ENCODE data around the gene HBE1. TPM values are rescaled to one million over a fixed set of nuclear protein-coding genes. Genes with fewer than 3 reads are reported as not detected.

Gene HBE1
- total RNA-seq, 4 donors from 2014 or later, result not detected

DNA sequence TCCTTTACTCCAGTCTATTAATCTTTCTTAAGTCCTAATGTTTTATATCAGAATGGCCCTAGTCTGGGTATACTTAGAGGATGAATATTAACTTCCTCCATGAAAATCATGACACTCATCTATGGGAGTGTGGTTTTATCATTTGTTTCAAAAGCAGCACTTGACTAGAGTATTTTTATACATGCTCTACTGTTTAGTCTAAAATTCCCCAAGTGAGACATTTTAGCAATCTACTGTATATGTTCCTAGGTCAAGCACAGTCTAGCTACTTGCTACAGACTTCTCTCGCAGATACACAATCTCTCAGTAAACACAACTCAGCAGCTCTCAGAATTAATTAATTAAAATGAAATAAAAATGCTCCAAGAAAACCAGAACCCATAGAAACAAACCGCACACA is 39.9 kb downstream of the HBE1 start:
- no peak for DNase-seq
- H3K27ac ChIP-seq, result no peak overlapping the region
- H3K27me3 ChIP-seq, result no peaks in the 10 kb centered on the region
- H3K4me1 ChIP-seq, result no peaks in the 10 kb centered on the region
- TF ChIP-seq, protein P1, sequence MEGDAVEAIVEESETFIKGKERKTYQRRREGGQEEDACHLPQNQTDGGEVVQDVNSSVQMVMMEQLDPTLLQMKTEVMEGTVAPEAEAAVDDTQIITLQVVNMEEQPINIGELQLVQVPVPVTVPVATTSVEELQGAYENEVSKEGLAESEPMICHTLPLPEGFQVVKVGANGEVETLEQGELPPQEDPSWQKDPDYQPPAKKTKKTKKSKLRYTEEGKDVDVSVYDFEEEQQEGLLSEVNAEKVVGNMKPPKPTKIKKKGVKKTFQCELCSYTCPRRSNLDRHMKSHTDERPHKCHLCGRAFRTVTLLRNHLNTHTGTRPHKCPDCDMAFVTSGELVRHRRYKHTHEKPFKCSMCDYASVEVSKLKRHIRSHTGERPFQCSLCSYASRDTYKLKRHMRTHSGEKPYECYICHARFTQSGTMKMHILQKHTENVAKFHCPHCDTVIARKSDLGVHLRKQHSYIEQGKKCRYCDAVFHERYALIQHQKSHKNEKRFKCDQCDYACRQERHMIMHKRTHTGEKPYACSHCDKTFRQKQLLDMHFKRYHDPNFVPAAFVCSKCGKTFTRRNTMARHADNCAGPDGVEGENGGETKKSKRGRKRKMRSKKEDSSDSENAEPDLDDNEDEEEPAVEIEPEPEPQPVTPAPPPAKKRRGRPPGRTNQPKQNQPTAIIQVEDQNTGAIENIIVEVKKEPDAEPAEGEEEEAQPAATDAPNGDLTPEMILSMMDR (IDR thresholded peaks at IDR 0.05), result no peak
- TF ChIP-seq POLR2A (IDR thresholded peaks at IDR 0.05), result no peak
- H3K9me3 ChIP-seq, result no peaks in the 10 kb centered on the region
- H3K36me3 ChIP-seq, result no peaks in the 10 kb centered on the region
- H3K4me3 ChIP-seq, result no peak overlapping the region

DNA sequence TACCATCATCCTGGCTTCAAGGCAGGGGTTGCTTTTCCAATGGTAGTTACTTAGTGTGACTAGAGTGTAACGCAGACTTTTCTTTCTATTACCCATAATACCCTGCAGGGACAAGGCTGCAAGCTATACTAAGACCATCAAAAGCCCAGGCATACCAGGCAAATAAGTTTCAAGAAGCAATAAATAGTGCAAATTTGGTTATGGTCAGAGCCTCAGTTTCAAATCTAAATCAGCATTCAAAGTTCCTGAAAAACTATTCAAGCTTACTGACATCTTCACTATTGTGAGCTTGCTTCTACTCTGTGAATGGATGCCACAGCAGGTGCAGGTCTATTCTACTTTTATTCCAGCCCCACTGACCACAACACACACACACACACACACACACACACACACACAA is 40.4 kb downstream of the HBE1 start:
- DNase-seq, result no peak
- H3K4me1 ChIP-seq, result no peaks in the 10 kb centered on the region
- no peaks in the 10 kb centered on the region for H3K9me3 ChIP-seq
- no peak overlapping the region for H3K4me3 ChIP-seq
- no peaks in the 10 kb centered on the region for H3K27me3 ChIP-seq
- H3K36me3 ChIP-seq, result no peaks in the 10 kb centered on the region
- no peak overlapping the region for H3K27ac ChIP-seq
- TF ChIP-seq POLR2A (IDR thresholded peaks at IDR 0.05), result no peak
- TF ChIP-seq, protein P1 (IDR thresholded peaks at IDR 0.05), result no peak

DNA sequence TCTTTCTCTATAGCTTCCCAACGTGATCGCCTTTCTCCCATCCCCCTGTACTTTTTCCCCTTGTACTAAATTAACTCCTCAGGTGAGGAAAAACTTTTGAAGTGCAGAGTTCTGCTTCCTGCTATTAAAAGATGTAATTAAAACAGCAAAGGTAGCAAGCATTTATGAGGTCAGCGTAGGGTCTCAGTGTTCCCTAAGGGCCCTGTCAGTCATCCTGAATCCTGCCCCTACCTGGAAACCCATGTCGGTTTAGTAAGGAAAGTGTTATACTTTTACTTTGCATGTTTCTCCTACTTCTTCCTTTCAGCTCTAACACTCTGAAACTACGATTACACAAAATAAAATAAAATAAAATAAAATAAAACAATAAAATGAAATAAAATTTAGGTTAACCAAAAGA is 41.6 kb downstream of the HBE1 start:
- TF ChIP-seq POLR2A (IDR thresholded peaks at IDR 0.05), result no peak
- TF ChIP-seq, protein P1 (IDR thresholded peaks at IDR 0.05), result no peak
- Histone ChIP-seq H3K4me3 (no peak overlapping the region), H3K9me3 (no peaks in the 10 kb centered on the region), H3K36me3 (no peaks in the 10 kb centered on the region), H3K27me3 (no peaks in the 10 kb centered on the region), H3K4me1 (no peaks in the 10 kb centered on the region), H3K27ac (no peak overlapping the region)
- no peak for DNase-seq

DNA sequence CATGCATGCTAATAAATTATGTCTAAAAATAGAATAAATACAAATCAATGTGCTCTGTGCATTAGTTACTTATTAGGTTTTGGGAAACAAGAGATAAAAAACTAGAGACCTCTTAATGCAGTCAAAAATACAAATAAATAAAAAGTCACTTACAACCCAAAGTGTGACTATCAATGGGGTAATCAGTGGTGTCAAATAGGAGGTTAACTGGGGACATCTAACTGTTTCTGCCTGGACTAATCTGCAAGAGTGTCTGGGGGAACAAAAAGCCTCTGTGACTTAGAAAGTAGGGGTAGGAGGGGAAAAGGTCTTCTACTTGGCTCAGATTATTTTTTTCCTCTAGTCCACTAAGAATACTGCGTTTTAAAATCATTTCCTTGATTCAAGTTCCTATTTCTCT is 42.1 kb downstream of the HBE1 start:
- Histone ChIP-seq H3K9me3 (no peaks in the 10 kb centered on the region), H3K27ac (no peak overlapping the region), H3K4me3 (no peak overlapping the region), H3K27me3 (no peaks in the 10 kb centered on the region), H3K4me1 (no peaks in the 10 kb centered on the region), H3K36me3 (no peaks in the 10 kb centered on the region)
- no peak for TF ChIP-seq POLR2A (IDR thresholded peaks at IDR 0.05)
- TF ChIP-seq, protein P1 (IDR thresholded peaks at IDR 0.05), result no peak
- DNase-seq, result no peak

DNA sequence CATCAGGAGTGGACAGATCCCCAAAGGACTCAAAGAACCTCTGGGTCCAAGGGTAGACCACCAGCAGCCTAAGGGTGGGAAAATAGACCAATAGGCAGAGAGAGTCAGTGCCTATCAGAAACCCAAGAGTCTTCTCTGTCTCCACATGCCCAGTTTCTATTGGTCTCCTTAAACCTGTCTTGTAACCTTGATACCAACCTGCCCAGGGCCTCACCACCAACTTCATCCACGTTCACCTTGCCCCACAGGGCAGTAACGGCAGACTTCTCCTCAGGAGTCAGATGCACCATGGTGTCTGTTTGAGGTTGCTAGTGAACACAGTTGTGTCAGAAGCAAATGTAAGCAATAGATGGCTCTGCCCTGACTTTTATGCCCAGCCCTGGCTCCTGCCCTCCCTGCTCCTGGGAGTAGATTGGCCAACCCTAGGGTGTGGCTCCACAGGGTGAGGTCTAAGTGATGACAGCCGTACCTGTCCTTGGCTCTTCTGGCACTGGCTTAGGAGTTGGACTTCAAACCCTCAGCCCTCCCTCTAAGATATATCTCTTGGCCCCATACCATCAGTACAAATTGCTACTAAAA is 42.9 kb downstream of the HBE1 start, which contains the start of gene HBB:
Gene HBB (minus strand): TSS at position 340 of the 579 bp plus-strand sequence. CDS start 50 bp downstream, at position 290.
- H3K27me3 ChIP-seq, result no peaks in the 10 kb centered on the region
- no peaks in the 10 kb centered on the region for H3K36me3 ChIP-seq
- TF ChIP-seq, protein P1 (IDR thresholded peaks at IDR 0.05), result no peak
- no peak for TF ChIP-seq POLR2A (IDR thresholded peaks at IDR 0.05)
- H3K4me3 ChIP-seq, result no peak within 1 kb of the TSS
- H3K9me3 ChIP-seq, result no peaks in the 10 kb centered on the region
- no peaks in the 10 kb centered on the region for H3K4me1 ChIP-seq
- DNase-seq, result no peak
- no peak within 1 kb of the TSS for H3K27ac ChIP-seq

DNA sequence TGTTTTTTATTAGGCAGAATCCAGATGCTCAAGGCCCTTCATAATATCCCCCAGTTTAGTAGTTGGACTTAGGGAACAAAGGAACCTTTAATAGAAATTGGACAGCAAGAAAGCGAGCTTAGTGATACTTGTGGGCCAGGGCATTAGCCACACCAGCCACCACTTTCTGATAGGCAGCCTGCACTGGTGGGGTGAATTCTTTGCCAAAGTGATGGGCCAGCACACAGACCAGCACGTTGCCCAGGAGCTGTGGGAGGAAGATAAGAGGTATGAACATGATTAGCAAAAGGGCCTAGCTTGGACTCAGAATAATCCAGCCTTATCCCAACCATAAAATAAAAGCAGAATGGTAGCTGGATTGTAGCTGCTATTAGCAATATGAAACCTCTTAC is 44.3 kb downstream of the HBE1 start:
- TF ChIP-seq, protein P1 (IDR thresholded peaks at IDR 0.05), result no peak
- TF ChIP-seq POLR2A (IDR thresholded peaks at IDR 0.05), result no peak
- no peak for DNase-seq
- Histone ChIP-seq H3K9me3 (no peaks in the 10 kb centered on the region), H3K4me3 (no peak overlapping the region), H3K27ac (no peak overlapping the region), H3K27me3 (no peaks in the 10 kb centered on the region), H3K36me3 (no peaks in the 10 kb centered on the region), H3K4me1 (no peaks in the 10 kb centered on the region)

Measured in Peyer's patch (tissue), 4 donors.